IMR-90 (cell line): ENCODE measurements around the gene BHLHA9. TPM values are rescaled to one million over a fixed set of nuclear protein-coding genes. Genes with fewer than 3 reads are reported as not detected.

Experiments
- ATAC-seq: fragments of 200-7000 bp; cut with Tn5 transposase; 2 replicates; pipeline ENCODE4 v1.9.1; 2020; ENCODE audit warnings: low read depth, mild to moderate bottlenecking, moderate library complexity
- BruUV-seq: library from RNA; stranded (reverse); fragments of 400-500 nt; replicated peaks from 2 replicates; lab custom pipeline; 2021; lab: Mats Ljungman, UMichigan
- CTCF ChIA-PET: fragments of 300-600 bp; formaldehyde crosslinking; extraction: SDS; loops from one replicate; lab custom pipeline; 2021; ENCODE audit warnings: antibody characterized with exemption; lab: Yijun Ruan, JAX
- POLR2A ChIA-PET: fragments of 300-600 bp; sonication (Branson Sonifier 250); formaldehyde crosslinking; loops from one replicate; lab custom pipeline; 2022; ENCODE audit warnings: antibody characterized with exemption; ENCODE audit not compliant: unreplicated experiment; lab: Charles Lee
- DNase-seq: peaks from one replicate; pipeline ENCODE4 v3.0.0; 2013
- H2AFZ ChIP-seq: replicated peaks from 2 replicates; pipeline ENCODE3; 2013; ENCODE audit warnings: low read length, mild to moderate bottlenecking; ENCODE audit not compliant: poor library complexity
- H2AK5ac ChIP-seq: 2 replicates; pipeline ENCODE4 v1.6.1; 2013; ENCODE audit warnings: low read depth, low read length, inconsistent platforms
- H2AK9ac ChIP-seq: replicated peaks from 2 replicates; pipeline ENCODE3; 2013; ENCODE audit warnings: mild to moderate bottlenecking, low read depth, low read length, moderate library complexity; ENCODE audit not compliant: poor library complexity
- H2BK120ac ChIP-seq: 2 replicates; pipeline ENCODE4 v1.6.1; 2013; ENCODE audit warnings: low read depth, low read length, inconsistent platforms
- H2BK15ac ChIP-seq: 3 replicates; pipeline ENCODE4 v1.6.1; 2013; ENCODE audit warnings: low read depth, low read length, inconsistent platforms
- H2BK20ac ChIP-seq: 2 replicates; pipeline ENCODE4 v1.6.1; 2013; ENCODE audit warnings: low read depth, mild to moderate bottlenecking, inconsistent platforms, low read length, moderate library complexity
- H2BK5ac ChIP-seq: 2 replicates; pipeline ENCODE4 v1.6.1; 2013; ENCODE audit warnings: mild to moderate bottlenecking, low read depth, low read length, inconsistent platforms; ENCODE audit not compliant: poor library complexity, severe bottlenecking
- H3K14ac ChIP-seq: replicated peaks from 2 replicates; pipeline ENCODE4 v1.6.1; 2013; ENCODE audit warnings: low read depth, low read length, inconsistent platforms
- H3K18ac ChIP-seq: 2 replicates; pipeline ENCODE4 v1.6.1; 2013; ENCODE audit warnings: low read depth, low read length, control low read depth
- H3K23ac ChIP-seq: 2 replicates; pipeline ENCODE4 v1.6.1; 2013; ENCODE audit warnings: low read depth, low read length, inconsistent platforms
- H3K27ac ChIP-seq: 2 replicates; pipeline ENCODE4 v1.5.1; 2013; ENCODE audit warnings: mild to moderate bottlenecking, control low read depth, low read length; ENCODE audit not compliant: insufficient read depth
- H3K27me3 ChIP-seq: 2 replicates; pipeline ENCODE4 v1.6.1; 2013; ENCODE audit warnings: low read length; ENCODE audit not compliant: control insufficient read depth, insufficient read depth
- H3K36me3 ChIP-seq: 2 replicates; pipeline ENCODE4 v1.6.1; 2013; ENCODE audit warnings: low read length, mixed read lengths; ENCODE audit not compliant: control insufficient read depth, insufficient read depth
- H3K4ac ChIP-seq: 2 replicates; pipeline ENCODE4 v1.6.1; 2013; ENCODE audit warnings: low read depth, low read length, inconsistent platforms
- H3K4me1 ChIP-seq: 2 replicates; pipeline ENCODE4 v1.6.1; 2013; ENCODE audit warnings: low read length, mixed read lengths; ENCODE audit not compliant: control insufficient read depth, insufficient read depth
- H3K4me2 ChIP-seq: 2 replicates; pipeline ENCODE4 v1.6.1; 2013; ENCODE audit warnings: low read depth, mild to moderate bottlenecking, control low read depth, low read length, moderate library complexity
- H3K4me3 ChIP-seq: 2 replicates; pipeline ENCODE4 v1.5.1; 2013; ENCODE audit warnings: low read depth, mild to moderate bottlenecking, control low read depth, low read length, moderate library complexity; ENCODE audit not compliant: insufficient read depth
- H3K56ac ChIP-seq: 2 replicates; pipeline ENCODE4 v1.6.1; 2013; ENCODE audit warnings: low read length, inconsistent platforms; ENCODE audit not compliant: insufficient read depth; ENCODE audit errors: extremely low read depth
- H3K79me1 ChIP-seq, 2 experiments: 2 replicates each; pipeline ENCODE4 v1.6.1; 2013; ENCODE audit warnings: low read length in 2 of 2, inconsistent platforms in 1 of 2, low read depth in 1 of 2
- H3K9ac ChIP-seq: 2 replicates; pipeline ENCODE4 v1.6.1; 2013; ENCODE audit warnings: low read depth, low read length, control low read depth
- H3K9me1 ChIP-seq: 2 replicates; pipeline ENCODE4 v1.6.1; 2013; ENCODE audit warnings: low read length, inconsistent platforms; ENCODE audit not compliant: insufficient read depth
- H3K9me3 ChIP-seq: 2 replicates; pipeline ENCODE4 v1.6.1; 2013; ENCODE audit warnings: low read length; ENCODE audit not compliant: control insufficient read depth, insufficient read depth
- H4K20me1 ChIP-seq: 2 replicates; pipeline ENCODE4 v1.6.1; 2013; ENCODE audit warnings: low read length, inconsistent platforms; ENCODE audit not compliant: insufficient read depth
- H4K5ac ChIP-seq: 2 replicates; pipeline ENCODE4 v1.6.1; 2013; ENCODE audit warnings: mild to moderate bottlenecking, low read depth, low read length, control low read depth
- H4K8ac ChIP-seq, 2 experiments: 2 replicates each; pipeline ENCODE4 v1.6.1; 2013; ENCODE audit warnings: low read depth in 2 of 2, low read length in 2 of 2, control low read depth in 1 of 2, inconsistent platforms in 1 of 2
- H4K91ac ChIP-seq: 2 replicates; pipeline ENCODE4 v1.6.1; 2013; ENCODE audit warnings: low read depth, low read length, inconsistent platforms; ENCODE audit not compliant: insufficient read depth
- FOS ChIP-seq: fragments of 150-350 bp; IDR thresholded peaks from 2 replicates; pipeline ENCODE4 v1.6.1; 2016; ENCODE audit warnings: low read depth, low read length
- MAFK ChIP-seq: IDR thresholded peaks from 2 replicates; pipeline ENCODE4 v1.6.1; 2012; ENCODE audit warnings: low read depth, low read length, improper control_type of control experiment
- MXI1 ChIP-seq: IDR thresholded peaks from 2 replicates; pipeline ENCODE4 v1.6.1; 2012; ENCODE audit warnings: low read depth, mild to moderate bottlenecking, low read length, moderate library complexity, borderline replicate concordance
- NFE2L2 ChIP-seq: fragments of 150-350 bp; IDR thresholded peaks from 2 replicates; pipeline ENCODE4 v1.6.1; 2016; ENCODE audit warnings: low read depth, mild to moderate bottlenecking, low read length
- POLR2A ChIP-seq: IDR thresholded peaks from 2 replicates; pipeline ENCODE4 v1.6.1; 2012; ENCODE audit warnings: mild to moderate bottlenecking, low read depth, low read length
- RAD21 ChIP-seq: IDR thresholded peaks from 2 replicates; pipeline ENCODE4 v1.6.1; 2012; ENCODE audit warnings: low read length, improper control_type of control experiment
- RFX5 ChIP-seq: IDR thresholded peaks from 2 replicates; pipeline ENCODE4 v1.8.0; 2012; ENCODE audit warnings: low read depth, mild to moderate bottlenecking, low read length, moderate library complexity
- WGBS, 2 experiments: methylation state at CpG; one replicate each; pipeline versions ENCODE4 v1.1.5 to v1.1.7; 2013; ENCODE audit warnings: missing lambda C conversion rate in 2 of 2; ENCODE audit not compliant: insufficient read length in 1 of 2; ENCODE audit errors: extremely low coverage in 2 of 2; 5-methylcytosine and 5-hydroxymethylcytosine counted together
- dilution Hi-C: fragments of 300-500 bp; cut with HindIII; formaldehyde crosslinking; loops from one replicate; pipeline ENCODE4 v1.14.3; 2018; ENCODE audit warnings: low sequenced_read_pairs; ENCODE audit not compliant: unreplicated experiment
- in situ Hi-C: fragments of 300-500 bp; cut with MboI; formaldehyde crosslinking; loops from 3 replicates; pipeline ENCODE4 v1.14.3; 2019; ENCODE audit warnings: low sequenced_read_pairs, inconsistent platforms, mixed read lengths
- intact Hi-C: fragments of 100-400 bp; cut with micrococcal nuclease; formaldehyde crosslinking; loops from 2 replicates; pipeline ENCODE4 v1.10.0; 2022
- polyA plus RNA-seq, 3 experiments: library from polyadenylated mRNA; depleted of rRNA; stranded (reverse); fragments of >200 nt; gene quantifications; 2 replicates each; pipeline ENCODE4 v1.2.3, GENCODE V29; 2012; ENCODE audit warnings: low replicate concordance in 1 of 3
- total RNA-seq: library from RNA; depleted of rRNA; stranded (reverse); fragments of >200 nt; gene quantifications from 2 replicates; pipeline ENCODE4 v1.2.3, GENCODE V29; 2012
- TF ChIP-seq, protein P1 (sequence below): conservative IDR thresholded peaks from 2 replicates; pipeline ENCODE4 v1.5.1; 2012; ENCODE audit warnings: mild to moderate bottlenecking, low read depth, low read length, improper control_type of control experiment

The BHLHA9 gene
- total and polyA plus RNA-seq, 2 of the 4 experiments (the other 2 are of a cell fraction) = not detected

DNA sequence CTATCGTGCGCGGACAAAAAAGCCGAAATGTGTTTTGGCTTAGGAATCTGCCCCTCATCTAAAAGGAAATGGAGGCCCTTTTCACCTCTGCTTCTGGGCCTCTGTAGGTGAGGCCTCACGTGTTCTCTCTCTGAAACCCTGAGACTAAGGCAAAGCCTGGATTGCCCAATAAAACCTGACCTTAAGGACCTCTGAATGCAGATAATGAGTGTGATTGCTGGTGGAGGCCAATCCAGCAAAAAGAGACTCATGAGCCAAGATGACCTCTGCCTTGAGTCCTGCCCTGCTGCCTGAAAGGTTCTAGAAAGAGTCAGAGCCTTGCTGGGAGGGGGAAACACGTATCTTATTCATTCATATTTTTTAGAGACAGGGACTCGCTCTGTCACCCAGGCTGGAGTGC is 45.9 kb upstream of the BHLHA9 start:
- Histone ChIP-seq H3K4ac (no peak overlapping the region), H3K36me3 (no peaks in the 10 kb centered on the region), H3K79me1 (no peaks in the 10 kb centered on the region), H3K18ac (no peak overlapping the region), H3K23ac (no peak overlapping the region), H3K9ac (no peak overlapping the region), H3K4me3 (no peak overlapping the region), H3K4me2 (no peak overlapping the region), H4K8ac (no peak overlapping the region), H4K20me1 (peaks cover 6% of the 10 kb centered on the region), H3K56ac (no peak overlapping the region), H3K27ac (no peak overlapping the region), H3K14ac (no peak overlapping the region), H2AFZ (no peak overlapping the region), H2BK5ac (no peak overlapping the region), H3K9me3 (peaks cover 6% of the 10 kb centered on the region), H3K4me1 (no peaks in the 10 kb centered on the region), H4K5ac (no peak overlapping the region), H4K91ac (no peak overlapping the region), H2AK9ac (peak overlapping the region; percentile 65), H3K27me3 (peaks cover 71% of the 10 kb centered on the region), H2BK15ac (no peak overlapping the region), H3K9me1 (no peaks in the 10 kb centered on the region), H2AK5ac (no peak overlapping the region), H2BK20ac (no peak overlapping the region), H2BK120ac (no peak overlapping the region)
- BruUV-seq = no TSS peak
- CTCF ChIA-PET = no interaction called here
- DNase-seq (no peak), ATAC-seq (no peak)
- dilution Hi-C loops (no loop called here), intact Hi-C loops (no loop called here), in situ Hi-C loops (no loop called here)
- POLR2A ChIA-PET = no interaction called here
- 65% methylated on average over 4 of the region's 7 CpGs; no CpG with 5 or more reads in 1 of the 2 experiments for WGBS, 2 experiments
- no peak for TF ChIP-seq RFX5
- TF ChIP-seq, protein P1, sequence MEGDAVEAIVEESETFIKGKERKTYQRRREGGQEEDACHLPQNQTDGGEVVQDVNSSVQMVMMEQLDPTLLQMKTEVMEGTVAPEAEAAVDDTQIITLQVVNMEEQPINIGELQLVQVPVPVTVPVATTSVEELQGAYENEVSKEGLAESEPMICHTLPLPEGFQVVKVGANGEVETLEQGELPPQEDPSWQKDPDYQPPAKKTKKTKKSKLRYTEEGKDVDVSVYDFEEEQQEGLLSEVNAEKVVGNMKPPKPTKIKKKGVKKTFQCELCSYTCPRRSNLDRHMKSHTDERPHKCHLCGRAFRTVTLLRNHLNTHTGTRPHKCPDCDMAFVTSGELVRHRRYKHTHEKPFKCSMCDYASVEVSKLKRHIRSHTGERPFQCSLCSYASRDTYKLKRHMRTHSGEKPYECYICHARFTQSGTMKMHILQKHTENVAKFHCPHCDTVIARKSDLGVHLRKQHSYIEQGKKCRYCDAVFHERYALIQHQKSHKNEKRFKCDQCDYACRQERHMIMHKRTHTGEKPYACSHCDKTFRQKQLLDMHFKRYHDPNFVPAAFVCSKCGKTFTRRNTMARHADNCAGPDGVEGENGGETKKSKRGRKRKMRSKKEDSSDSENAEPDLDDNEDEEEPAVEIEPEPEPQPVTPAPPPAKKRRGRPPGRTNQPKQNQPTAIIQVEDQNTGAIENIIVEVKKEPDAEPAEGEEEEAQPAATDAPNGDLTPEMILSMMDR = no peak
- no peak for TF ChIP-seq RAD21
- no peak for TF ChIP-seq MAFK
- no peak for TF ChIP-seq NFE2L2
- TF ChIP-seq FOS = no peak
- TF ChIP-seq POLR2A = no peak
- no peak for TF ChIP-seq MXI1
